Non-pigmented ciliary epithelial cell (primary cell): ENCODE data around the gene PLEKHA8.
A peak's percentile ranks its signal among the peaks of the same experiment; 100 is the strongest.

ENCODE experiments used
- DNase-seq: peaks from one replicate; pipeline ENCODE4 v3.0.0-alpha.2; 2010; ENCODE audit warnings: low read depth

Gene PLEKHA8

GRCh38 chr7:30146127-30146612 lies 118.0 kb downstream of the PLEKHA8 start:
- no peak for DNase-seq

GRCh38 chr7:30147223-30147622 lies 119.0 kb downstream of the PLEKHA8 start:
- no peak for DNase-seq

GRCh38 chr7:30147785-30148184 lies 119.6 kb downstream of the PLEKHA8 start:
- DNase-seq: no peak

GRCh38 chr7:30148426-30148825 lies 120.2 kb downstream of the PLEKHA8 start:
- DNase-seq: no peak

GRCh38 chr7:30148951-30149459 lies 120.8 kb downstream of the PLEKHA8 start:
- DNase-seq: no peak

- no peak for DNase-seq
Measured at GRCh38 chr7:30149640-30150272, 121.5 kb downstream of the PLEKHA8 start.

GRCh38 chr7:30150711-30151110 lies 122.5 kb downstream of the PLEKHA8 start:
- DNase-seq: no peak

GRCh38 chr7:30154111-30154587 lies 125.9 kb downstream of the PLEKHA8 start:
- no peak for DNase-seq

- no peak for DNase-seq
Measured at GRCh38 chr7:30155481-30155880, 127.3 kb downstream of the PLEKHA8 start.

GRCh38 chr7:30157204-30157603 lies 129.0 kb downstream of the PLEKHA8 start:
- DNase-seq: no peak

GRCh38 chr7:30159163-30159562 lies 131.0 kb downstream of the PLEKHA8 start:
- no peak for DNase-seq

- DNase-seq: no peak
Measured at GRCh38 chr7:30159698-30160143, 131.5 kb downstream of the PLEKHA8 start.

GRCh38 chr7:30160329-30160728 lies 132.1 kb downstream of the PLEKHA8 start:
- no peak for DNase-seq

GRCh38 chr7:30162133-30162532 lies 133.9 kb downstream of the PLEKHA8 start:
- DNase-seq: no peak

- DNase-seq: peak; percentile 45
Measured at GRCh38 chr7:30162622-30163124, 134.5 kb downstream of the PLEKHA8 start.

- DNase-seq: no peak
Measured at GRCh38 chr7:30163231-30163894, 135.2 kb downstream of the PLEKHA8 start.

- DNase-seq: no peak
Measured at GRCh38 chr7:30164567-30164966, 136.4 kb downstream of the PLEKHA8 start.

GRCh38 chr7:30165590-30165989 lies 137.4 kb downstream of the PLEKHA8 start:
- DNase-seq: no peak

GRCh38 chr7:30166155-30166840 lies 138.1 kb downstream of the PLEKHA8 start:
- DNase-seq: no peak

- DNase-seq: no peak
Measured at GRCh38 chr7:30166841-30167235, 138.6 kb downstream of the PLEKHA8 start.

- DNase-seq: no peak
Measured at GRCh38 chr7:30167901-30168300, 139.7 kb downstream of the PLEKHA8 start.

GRCh38 chr7:30168835-30169573 lies 140.8 kb downstream of the PLEKHA8 start:
- peak; percentile 62 for DNase-seq
